RWPE2 (cell line): Measurements from ENCODE around the gene FAR1.
"Not testable (repeated sequence)": the region's sequence is repeated elsewhere in the genome, so short reads cannot be mapped to it uniquely, and the experiment has no call there.

Experiments used
- ATAC-seq: fragments of 200-7000 bp; cut with Tn5 transposase; 3 replicates; pipeline ENCODE4 v1.9.1; 2021; ENCODE audit warnings: low read depth
- DNase-seq: peaks from one replicate; pipeline ENCODE4 v3.0.0-alpha.2; 2020; ENCODE audit warnings: low spot score
- H3K27ac ChIP-seq: fragments of 450-650 bp; 2 replicates; pipeline ENCODE4 v1.5.1; 2017; ENCODE audit warnings: mild to moderate bottlenecking; ENCODE audit not compliant: poor library complexity, severe bottlenecking
- H3K27me3 ChIP-seq: fragments of 250-450 bp; sonication (Bioruptor Pico); 2 replicates; pipeline ENCODE4 v1.5.1; 2021; ENCODE audit warnings: mild to moderate bottlenecking, moderate library complexity; ENCODE audit not compliant: insufficient read depth, poor library complexity, severe bottlenecking
- H3K36me3 ChIP-seq: fragments of 250-450 bp; sonication (Bioruptor Pico); 2 replicates; pipeline ENCODE4 v1.5.1; 2020; ENCODE audit warnings: low read depth, mild to moderate bottlenecking, moderate library complexity
- H3K4me1 ChIP-seq: fragments of 250-450 bp; sonication (Bioruptor Pico); 2 replicates; pipeline ENCODE4 v1.5.1; 2021; ENCODE audit warnings: mild to moderate bottlenecking, moderate library complexity; ENCODE audit not compliant: insufficient read depth, poor library complexity, severe bottlenecking
- H3K4me3 ChIP-seq: fragments of 250-450 bp; sonication (Bioruptor Pico); 2 replicates; pipeline ENCODE4 v1.5.1; 2021; ENCODE audit warnings: mild to moderate bottlenecking, moderate library complexity; ENCODE audit not compliant: severe bottlenecking
- H3K9me3 ChIP-seq: fragments of 250-450 bp; sonication (Bioruptor Pico); 2 replicates; pipeline ENCODE4 v1.5.1; 2021; ENCODE audit warnings: mild to moderate bottlenecking, moderate library complexity; ENCODE audit not compliant: severe bottlenecking
- TF ChIP-seq, protein P1 (sequence below): fragments of 450-650 bp; IDR thresholded peaks from one replicate; pipeline ENCODE4 v1.5.1; 2017; ENCODE audit warnings: mild to moderate bottlenecking, moderate library complexity; ENCODE audit not compliant: poor library complexity, severe bottlenecking

FAR1 gene

DNA sequence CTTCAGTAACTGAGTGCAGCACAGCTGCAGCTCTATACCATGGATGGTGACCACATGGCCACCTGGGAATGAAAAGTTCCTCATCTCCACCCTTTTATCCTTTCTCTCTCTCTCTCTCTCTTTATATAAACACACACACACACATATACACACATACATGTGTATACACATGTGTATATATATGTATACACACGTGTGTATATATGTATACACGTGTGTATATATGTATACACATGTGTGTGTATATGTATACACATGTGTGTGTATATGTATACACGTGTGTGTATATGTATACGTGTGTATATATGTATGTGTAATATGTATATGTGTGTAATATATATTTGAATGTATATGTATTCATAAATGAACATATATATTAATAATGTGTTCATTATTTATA lies 18.8 kb upstream of the FAR1 start:
- DNase-seq (no peak), ATAC-seq (no peak)
- Histone ChIP-seq H3K27me3 (no peaks in the 10 kb centered on the region), H3K4me1 (peaks cover 9% of the 10 kb centered on the region), H3K27ac (no peak overlapping the region), H3K36me3 (no peaks in the 10 kb centered on the region), H3K4me3 (no peak overlapping the region), H3K9me3 (no peaks in the 10 kb centered on the region)
- TF ChIP-seq, protein P1, sequence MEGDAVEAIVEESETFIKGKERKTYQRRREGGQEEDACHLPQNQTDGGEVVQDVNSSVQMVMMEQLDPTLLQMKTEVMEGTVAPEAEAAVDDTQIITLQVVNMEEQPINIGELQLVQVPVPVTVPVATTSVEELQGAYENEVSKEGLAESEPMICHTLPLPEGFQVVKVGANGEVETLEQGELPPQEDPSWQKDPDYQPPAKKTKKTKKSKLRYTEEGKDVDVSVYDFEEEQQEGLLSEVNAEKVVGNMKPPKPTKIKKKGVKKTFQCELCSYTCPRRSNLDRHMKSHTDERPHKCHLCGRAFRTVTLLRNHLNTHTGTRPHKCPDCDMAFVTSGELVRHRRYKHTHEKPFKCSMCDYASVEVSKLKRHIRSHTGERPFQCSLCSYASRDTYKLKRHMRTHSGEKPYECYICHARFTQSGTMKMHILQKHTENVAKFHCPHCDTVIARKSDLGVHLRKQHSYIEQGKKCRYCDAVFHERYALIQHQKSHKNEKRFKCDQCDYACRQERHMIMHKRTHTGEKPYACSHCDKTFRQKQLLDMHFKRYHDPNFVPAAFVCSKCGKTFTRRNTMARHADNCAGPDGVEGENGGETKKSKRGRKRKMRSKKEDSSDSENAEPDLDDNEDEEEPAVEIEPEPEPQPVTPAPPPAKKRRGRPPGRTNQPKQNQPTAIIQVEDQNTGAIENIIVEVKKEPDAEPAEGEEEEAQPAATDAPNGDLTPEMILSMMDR = no peak

DNA sequence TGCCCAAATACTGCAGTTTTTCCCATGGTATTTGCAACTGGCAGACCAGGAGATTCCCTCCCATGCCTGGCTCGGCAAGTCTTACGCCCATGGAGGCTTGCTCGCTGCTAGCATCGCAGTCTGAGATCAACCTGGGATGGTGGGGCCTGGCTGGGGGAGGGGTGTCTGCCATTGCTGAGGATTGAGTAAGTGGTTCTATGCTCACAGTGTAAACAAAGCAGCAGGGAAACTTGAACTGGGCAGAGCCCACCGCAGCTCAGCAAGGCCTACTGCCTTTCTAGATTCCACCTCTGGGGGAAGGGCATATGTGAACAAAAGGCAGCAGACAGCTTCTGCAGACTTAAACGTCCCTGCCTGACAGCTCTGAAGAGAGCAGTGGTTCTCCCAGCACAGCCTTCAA lies 17.0 kb upstream of the FAR1 start:
- not testable (repeated sequence) for H3K27ac ChIP-seq, H3K27me3 ChIP-seq, H3K9me3 ChIP-seq, H3K4me3 ChIP-seq, DNase-seq, H3K36me3 ChIP-seq, H3K4me1 ChIP-seq, ATAC-seq

DNA sequence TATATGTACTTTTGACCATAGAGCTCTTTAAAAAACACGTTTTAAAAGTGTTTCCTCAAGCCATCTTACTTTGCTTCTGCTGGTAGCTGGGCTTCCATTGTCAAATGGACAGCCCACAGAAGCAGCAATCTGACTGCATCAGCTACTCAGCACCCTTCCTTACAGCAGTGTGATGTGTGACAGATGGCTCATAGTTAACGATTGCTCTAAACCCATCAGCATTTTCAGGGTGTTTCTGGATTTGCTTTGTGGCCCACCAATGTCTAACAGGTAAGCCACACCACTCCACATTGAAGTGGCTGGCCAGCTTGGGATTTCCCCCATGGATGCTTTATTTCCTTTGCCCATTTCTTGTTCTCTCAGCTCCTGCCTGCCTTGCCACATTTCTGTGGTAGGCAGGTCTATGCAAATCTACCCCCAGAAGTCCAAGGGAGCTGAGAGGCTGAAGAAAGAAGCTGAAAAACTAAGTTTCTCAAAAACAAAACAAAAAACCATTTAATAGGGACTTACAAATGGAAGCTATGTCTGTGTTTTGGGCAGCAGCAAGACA lies 7.3 kb upstream of the FAR1 start:
- Histone ChIP-seq H3K27ac (no peak overlapping the region), H3K4me3 (no peak overlapping the region), H3K4me1 (peaks cover 20% of the 10 kb centered on the region), H3K9me3 (peaks cover 2% of the 10 kb centered on the region), H3K36me3 (no peaks in the 10 kb centered on the region), H3K27me3 (no peaks in the 10 kb centered on the region)
- TF ChIP-seq, protein P1 = no peak
- DNase-seq (no peak), ATAC-seq (no peak)

DNA sequence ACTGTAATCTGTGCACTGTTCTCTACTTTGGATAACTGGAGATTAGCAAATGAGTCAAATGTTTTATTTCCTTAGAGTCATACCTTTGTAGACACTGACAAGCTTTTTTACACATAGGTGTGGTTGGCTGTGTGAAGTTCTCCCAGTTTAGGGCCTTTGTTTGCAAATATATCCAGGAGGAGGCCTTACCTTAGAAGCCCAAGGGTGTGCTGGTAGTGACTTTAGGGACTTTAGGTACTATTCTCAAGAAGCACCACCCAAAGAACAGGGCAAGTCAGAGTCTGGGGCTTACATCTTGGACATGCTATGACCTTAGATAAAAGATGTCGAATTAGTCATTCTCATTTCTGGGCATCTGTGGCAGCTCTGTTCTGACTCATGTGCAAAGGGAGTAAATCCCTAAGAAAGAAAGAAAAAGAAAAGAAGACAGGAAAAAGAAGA lies 4.8 kb upstream of the FAR1 start:
- Histone ChIP-seq H3K4me1 (peaks cover 33% of the 10 kb centered on the region), H3K27me3 (no peaks in the 10 kb centered on the region), H3K27ac (peak overlapping the region; percentile 70), H3K36me3 (no peaks in the 10 kb centered on the region), H3K9me3 (peaks cover 2% of the 10 kb centered on the region), H3K4me3 (no peak overlapping the region)
- ATAC-seq = peak; percentile 12; the same call in 1 of the 3 replicates
- TF ChIP-seq, protein P1 = no peak
- DNase-seq = no peak

DNA sequence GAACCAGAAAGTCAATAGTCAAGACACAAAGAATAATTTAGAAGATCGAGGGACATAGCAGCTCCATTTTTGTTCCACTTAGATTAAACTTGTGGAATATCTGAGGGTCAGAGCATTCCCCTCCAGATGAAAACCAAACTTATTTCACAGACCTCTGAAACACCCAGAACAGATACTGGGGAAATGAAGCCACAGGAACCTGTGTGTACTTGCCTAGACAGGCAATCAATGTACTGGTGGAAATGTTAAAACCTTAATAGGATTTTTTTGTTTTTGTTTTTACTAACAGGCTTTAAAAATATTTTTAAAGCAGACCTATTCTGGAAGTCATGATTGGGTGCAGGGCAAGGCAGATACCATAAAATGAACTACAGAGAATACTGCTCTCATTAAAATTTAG lies 4.1 kb upstream of the FAR1 start:
- H3K27ac ChIP-seq = peak overlapping the region; percentile 70
- H3K4me1 ChIP-seq = peaks cover 33% of the 10 kb centered on the region
- TF ChIP-seq, protein P1 = no peak
- H3K9me3 ChIP-seq = no peaks in the 10 kb centered on the region
- no peaks in the 10 kb centered on the region for H3K27me3 ChIP-seq
- ATAC-seq = no peak
- no peak overlapping the region for H3K4me3 ChIP-seq
- H3K36me3 ChIP-seq = no peaks in the 10 kb centered on the region
- DNase-seq = no peak
